Measurements from ENCODE around the gene ATP6V1C2. TPM values are rescaled to one million over a fixed set of nuclear protein-coding genes. Genes with fewer than 3 reads are reported as not detected.

The ATP6V1C2 gene
- total RNA-seq, 2 donors from 2014 or later = 0.66 TPM; not detected in 1

DNA sequence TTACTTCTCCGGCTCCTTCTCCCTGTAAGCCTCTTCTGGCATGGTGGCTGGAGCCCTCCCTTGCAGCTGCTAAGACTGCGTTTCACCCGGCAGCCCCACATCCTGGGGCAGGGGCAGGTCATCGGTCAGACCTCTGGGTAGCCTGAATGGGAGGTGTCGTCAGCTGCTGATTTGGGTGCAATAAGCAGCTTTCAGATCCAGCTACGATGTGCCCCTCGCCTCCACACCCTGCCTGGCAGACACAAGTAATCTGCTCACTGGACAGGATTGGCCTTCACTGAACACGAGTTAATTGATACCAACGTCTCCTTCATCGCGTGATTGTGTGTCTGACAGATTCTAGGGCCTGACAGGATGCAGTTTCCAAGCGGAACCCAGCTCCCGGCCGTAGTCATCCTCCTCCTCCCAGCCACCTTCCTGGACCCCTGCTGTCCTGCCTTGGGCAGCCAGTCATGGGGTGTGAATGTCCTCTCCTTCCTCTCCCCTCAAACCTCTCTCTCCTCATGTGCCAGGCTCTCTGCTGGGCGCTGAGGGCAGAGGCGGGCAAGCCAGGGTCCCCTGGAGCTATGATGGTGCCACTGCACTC lies 110.1 kb downstream of the ATP6V1C2 start:
- Histone ChIP-seq H3K36me3 (replicated peaks in 1 of 2; ENCODE audit: insufficient read depth in 1 of 2, low read depth in 2 of 2) (no peaks in the 10 kb centered on the region), H3K4me3 (no peak overlapping the region), H3K9me3 (no peaks in the 10 kb centered on the region), H3K27me3 (no peaks in the 10 kb centered on the region), H3K4me1 (peaks cover 27% of the 10 kb centered on the region), H3K27ac (no peak overlapping the region)
- ATAC-seq (no peak), DNase-seq (no peak)
- TF ChIP-seq, protein P1, sequence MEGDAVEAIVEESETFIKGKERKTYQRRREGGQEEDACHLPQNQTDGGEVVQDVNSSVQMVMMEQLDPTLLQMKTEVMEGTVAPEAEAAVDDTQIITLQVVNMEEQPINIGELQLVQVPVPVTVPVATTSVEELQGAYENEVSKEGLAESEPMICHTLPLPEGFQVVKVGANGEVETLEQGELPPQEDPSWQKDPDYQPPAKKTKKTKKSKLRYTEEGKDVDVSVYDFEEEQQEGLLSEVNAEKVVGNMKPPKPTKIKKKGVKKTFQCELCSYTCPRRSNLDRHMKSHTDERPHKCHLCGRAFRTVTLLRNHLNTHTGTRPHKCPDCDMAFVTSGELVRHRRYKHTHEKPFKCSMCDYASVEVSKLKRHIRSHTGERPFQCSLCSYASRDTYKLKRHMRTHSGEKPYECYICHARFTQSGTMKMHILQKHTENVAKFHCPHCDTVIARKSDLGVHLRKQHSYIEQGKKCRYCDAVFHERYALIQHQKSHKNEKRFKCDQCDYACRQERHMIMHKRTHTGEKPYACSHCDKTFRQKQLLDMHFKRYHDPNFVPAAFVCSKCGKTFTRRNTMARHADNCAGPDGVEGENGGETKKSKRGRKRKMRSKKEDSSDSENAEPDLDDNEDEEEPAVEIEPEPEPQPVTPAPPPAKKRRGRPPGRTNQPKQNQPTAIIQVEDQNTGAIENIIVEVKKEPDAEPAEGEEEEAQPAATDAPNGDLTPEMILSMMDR (IDR thresholded peaks at IDR 0.05) = no peak
- no peak for TF ChIP-seq POLR2A (IDR thresholded peaks at IDR 0.05)
- 54 to 60% methylated on average over 15 to 16 of the region's 16 CpGs for WGBS, 2 donors
- intact Hi-C loops (cut with DNase I) = no loop called here

- DNase-seq (peak; percentile 82 to 86 (median 83)), ATAC-seq (peak; percentile 84)
- Histone ChIP-seq H3K4me3 (no peak overlapping the region), H3K27ac (no peak overlapping the region), H3K4me1 (peaks cover 27% of the 10 kb centered on the region), H3K9me3 (no peaks in the 10 kb centered on the region), H3K36me3 (replicated peaks in 1 of 2; ENCODE audit: insufficient read depth in 1 of 2, low read depth in 2 of 2) (no peaks in the 10 kb centered on the region), H3K27me3 (no peaks in the 10 kb centered on the region)
- 12 to 20% methylated on average over 9 to 30 of the region's 30 CpGs for WGBS, 2 donors
- intact Hi-C loops (cut with DNase I) = no loop called here
- TF ChIP-seq POLR2A (IDR thresholded peaks at IDR 0.05) = no peak
- TF ChIP-seq, protein P1 (IDR thresholded peaks at IDR 0.05) = peak; percentile 91 to 98 (median 92)
Observed at GRCh38 chr2:10832203-10832936, 110.9 kb downstream of the ATP6V1C2 start.

DNA sequence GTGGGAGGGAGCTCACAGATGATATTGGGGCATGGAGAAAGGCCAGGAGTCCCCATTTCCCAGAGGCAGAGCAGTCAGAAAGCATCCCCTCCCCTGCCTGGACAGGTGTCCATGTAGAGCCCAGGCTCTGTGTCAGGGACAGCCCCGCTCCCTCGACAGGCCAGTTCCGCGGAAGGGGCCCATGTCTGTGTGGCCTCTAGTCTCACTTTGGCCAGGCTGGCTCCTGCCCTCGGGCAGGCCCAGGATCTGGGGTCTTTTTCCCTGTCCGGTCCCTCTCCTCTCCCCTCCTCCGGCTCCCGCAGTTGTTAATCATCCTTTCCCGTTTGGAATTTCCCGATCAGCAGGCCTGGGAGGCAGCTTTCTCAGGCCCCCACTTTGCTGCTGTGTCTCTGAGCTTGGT lies 111.6 kb downstream of the ATP6V1C2 start:
- ATAC-seq (no peak), DNase-seq (no peak)
- Histone ChIP-seq H3K27ac (no peak overlapping the region), H3K36me3 (replicated peaks in 1 of 2; ENCODE audit: insufficient read depth in 1 of 2, low read depth in 2 of 2) (no peaks in the 10 kb centered on the region), H3K4me1 (peaks cover 27% of the 10 kb centered on the region), H3K4me3 (no peak overlapping the region), H3K9me3 (no peaks in the 10 kb centered on the region), H3K27me3 (no peaks in the 10 kb centered on the region)
- intact Hi-C loops (cut with DNase I) = no loop called here
- TF ChIP-seq POLR2A (IDR thresholded peaks at IDR 0.05) = no peak
- TF ChIP-seq, protein P1 (IDR thresholded peaks at IDR 0.05) = no peak
- WGBS, 2 donors = 73 to 83% methylated on average over 6 to 10 of the region's 10 CpGs

DNA sequence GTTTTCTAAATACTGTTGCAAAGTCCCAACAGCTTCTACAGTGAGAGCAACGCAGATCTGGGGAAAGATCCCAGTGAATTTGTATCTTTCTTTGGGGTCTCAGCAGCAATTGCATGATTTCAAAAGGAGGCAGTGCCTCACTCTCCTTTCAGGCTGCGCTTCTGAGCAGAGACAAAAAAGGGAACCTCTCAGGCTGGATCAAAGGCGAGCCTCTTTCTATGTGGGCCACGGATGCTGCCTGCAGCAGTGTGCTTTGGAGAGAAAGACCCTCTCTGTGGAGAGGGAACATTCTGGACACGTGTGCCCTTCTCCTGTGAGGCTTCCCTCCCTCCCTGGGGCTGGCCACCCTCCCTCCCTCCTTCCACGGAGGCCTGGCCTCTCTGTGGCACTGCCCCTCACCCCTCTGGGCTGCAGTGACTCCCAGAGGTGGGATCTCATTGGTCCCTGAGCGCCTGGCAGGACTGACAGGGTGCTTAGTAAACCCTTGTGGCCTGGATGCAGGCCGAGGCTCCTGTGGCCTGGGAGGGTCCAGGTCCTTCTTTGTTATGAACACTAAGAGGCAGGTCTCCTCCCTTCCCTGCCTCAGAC lies 112.7 kb downstream of the ATP6V1C2 start:
- Histone ChIP-seq H3K4me3 (no peak overlapping the region), H3K36me3 (replicated peaks in 1 of 2; ENCODE audit: insufficient read depth in 1 of 2, low read depth in 2 of 2) (no peaks in the 10 kb centered on the region), H3K4me1 (peaks cover 26% of the 10 kb centered on the region), H3K9me3 (no peaks in the 10 kb centered on the region), H3K27me3 (no peaks in the 10 kb centered on the region), H3K27ac (no peak overlapping the region)
- TF ChIP-seq POLR2A (IDR thresholded peaks at IDR 0.05) = no peak
- TF ChIP-seq, protein P1 (IDR thresholded peaks at IDR 0.05) = no peak
- intact Hi-C loops (cut with DNase I) = loop anchor here (2.0 kb wide), 1 partner anchor 289 kb away; no protein-coding TSS in a partner anchor
- no peak for DNase-seq
- 78 to 81% methylated on average over 6 to 8 of the region's 8 CpGs for WGBS, 2 donors
- no peak for ATAC-seq

Small RNA genes within 50 kb of the gene (small RNA-seq; reads per million reads assigned to genes)
- gene RNU7-138P (not detected), gene RNU7-176P (not detected)

Other genes with a start within 250 kb of the ATP6V1C2 start
- 10 to 100 TPM; 13.0 to 14.8 TPM for gene NOL10, start 31.7 kb upstream of the ATP6V1C2 start, total RNA-seq
- gene PDIA6, start 91.2 kb downstream of the ATP6V1C2 start, total RNA-seq = 100 to 1,000 TPM; 113 to 141 TPM
- 1 to 10 TPM in 1 of 2 donors, not detected in 1; 5.3 TPM for gene KCNF1, start 190.3 kb downstream of the ATP6V1C2 start, total RNA-seq

Data from body of pancreas (tissue), 4 donors.